K562 (cell line): ENCODE measurements around the gene SCGB1A1.

ENCODE experiments used
- CEBPB ChIP-seq: fragments of 450-650 bp; IDR thresholded peaks from 2 replicates; pipeline ENCODE4 v1.6.1; 2016; ENCODE audit warnings: missing genetic modification characterization, missing compliant biosample characterization
- CHD2 ChIP-seq: IDR thresholded peaks from 2 replicates; pipeline ENCODE4 v1.6.1; 2011; ENCODE audit warnings: low read depth, low read length
- ESRRA ChIP-seq: fragments of 450-650 bp; IDR thresholded peaks from 2 replicates; pipeline ENCODE4 v1.6.1; 2014; ENCODE audit warnings: low read depth, mild to moderate bottlenecking, moderate library complexity, borderline replicate concordance
- JUND ChIP-seq, 2 experiments: IDR thresholded peaks; 2 replicates in 1 of 2; 3 replicates in 1 of 2; pipeline ENCODE4 v1.6.1; 2011; ENCODE audit warnings: borderline replicate concordance in 2 of 2, low read depth in 2 of 2, low read length in 2 of 2, improper control_type of control experiment in 1 of 2, missing biosample characterization in 1 of 2, missing genetic modification characterization in 1 of 2, missing genetic modification reagents in 1 of 2
- SMARCE1 ChIP-seq: fragments of 450-650 bp; IDR thresholded peaks from 2 replicates; pipeline ENCODE4 v1.7.1; 2016; ENCODE audit warnings: mild to moderate bottlenecking
- TAF1 ChIP-seq: IDR thresholded peaks from 2 replicates; pipeline ENCODE4 v1.6.1; 2011; ENCODE audit warnings: mild to moderate bottlenecking, low read length, moderate library complexity; ENCODE audit not compliant: insufficient read depth, control insufficient read depth, severe bottlenecking; ENCODE audit errors: extremely low read depth

DNA sequence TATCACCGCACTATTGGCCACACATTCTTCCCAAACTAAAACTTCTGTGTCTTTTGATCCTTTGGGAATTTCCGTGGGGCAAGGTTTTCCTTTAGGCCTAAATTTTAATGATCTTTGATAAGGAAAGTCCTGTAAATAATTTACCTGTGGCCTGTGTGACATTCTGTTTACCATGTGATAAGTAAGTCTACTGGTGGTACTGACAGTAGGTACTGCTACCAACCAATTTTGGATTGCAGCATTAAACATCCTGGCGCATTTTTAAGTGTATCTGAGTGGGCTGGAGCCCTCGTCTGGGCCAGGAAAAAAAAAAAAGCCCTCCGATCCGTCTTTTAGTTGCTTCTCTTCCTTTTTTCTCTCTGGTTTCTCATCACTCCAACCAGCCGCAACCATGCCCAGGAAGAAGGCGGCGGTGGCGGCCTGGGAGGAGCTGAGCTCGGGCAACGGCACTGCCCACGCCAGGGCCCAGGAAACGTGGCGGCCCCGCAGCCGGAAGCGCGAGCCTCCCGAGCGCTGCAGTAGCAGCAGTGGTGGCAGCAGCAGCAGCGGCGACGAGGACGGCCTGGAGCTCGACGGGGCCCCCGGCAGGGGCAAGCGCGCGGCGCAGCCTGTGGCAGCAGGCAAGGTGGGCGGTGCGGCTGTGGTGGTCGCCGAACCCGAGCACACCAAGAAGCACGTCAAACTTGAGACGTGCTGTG is 47.9 kb upstream of the SCGB1A1 start:
- TF ChIP-seq TAF1, result no peak
- no peak for TF ChIP-seq SMARCE1
- no peak for TF ChIP-seq CHD2
- no peak for TF ChIP-seq CEBPB
- TF ChIP-seq JUND (IDR thresholded peaks at IDR 0.05; ENCODE audit: borderline replicate concordance, low read depth, low read length), result no peak
- no peak for TF ChIP-seq JUND (tag; IDR thresholded peaks at IDR 0.05; ENCODE audit: borderline replicate concordance, low read depth, low read length)
- TF ChIP-seq ESRRA, result no peak
